OCI-LY3 (cell line): ENCODE measurements around the gene PKHD1.

Experiments
- H2AFZ ChIP-seq: fragments of 200-600, 300-600 bp; shearing (Covaris generic); 2 replicates; pipeline ENCODE4 v1.6.0; 2014; ENCODE audit warnings: antibody characterized with exemption, low read depth, low read length
- H3K27ac ChIP-seq: fragments of 200-600, 300-600 bp; sonication (generic); 2 replicates; pipeline ENCODE4 v1.5.1; 2014; ENCODE audit warnings: mild to moderate bottlenecking, low read length, moderate library complexity, mixed read lengths
- H3K27me3 ChIP-seq: fragments of 200-600, 300-600 bp; sonication (generic); 2 replicates; pipeline ENCODE4 v1.6.1; 2014; ENCODE audit warnings: low read depth, low read length, mixed read lengths
- H3K36me3 ChIP-seq: fragments of 200-600, 300-600 bp; sonication (generic); replicated peaks from 2 replicates; pipeline ENCODE3; 2014; ENCODE audit warnings: low read depth, low read length, mixed read lengths
- H3K4me1 ChIP-seq: fragments of 300-600, 200-600 bp; sonication (generic); 2 replicates; pipeline ENCODE4 v1.6.1; 2014; ENCODE audit warnings: low read length, mixed read lengths
- H3K4me2 ChIP-seq: fragments of 200-600, 300-600 bp; sonication (generic); 2 replicates; pipeline ENCODE4 v1.6.1; 2014; ENCODE audit warnings: low read length, mixed read lengths
- H3K4me3 ChIP-seq: fragments of 300-600, 200-600 bp; sonication (generic); 2 replicates; pipeline ENCODE4 v1.5.1; 2014; ENCODE audit warnings: antibody characterized with exemption, mild to moderate bottlenecking, low read length, moderate library complexity
- H3K79me2 ChIP-seq: fragments of 300-600, 200-600 bp; shearing (Covaris generic); 2 replicates; pipeline ENCODE4 v1.6.1; 2014; ENCODE audit warnings: mild to moderate bottlenecking, low read length, mixed read lengths
- H3K9ac ChIP-seq: fragments of 300-600, 200-600 bp; shearing (Covaris generic); 2 replicates; pipeline ENCODE4 v1.6.0; 2014; ENCODE audit warnings: mild to moderate bottlenecking, low read length, moderate library complexity
- H3K9me3 ChIP-seq: fragments of 200-600, 300-600 bp; shearing (Covaris generic); 2 replicates; pipeline ENCODE4 v1.6.1; 2014; ENCODE audit warnings: low read length, mixed read lengths; ENCODE audit not compliant: insufficient read depth
- H4K20me1 ChIP-seq: fragments of 200-600, 300-600 bp; sonication (generic); 2 replicates; pipeline ENCODE4 v1.6.1; 2016; ENCODE audit warnings: low read length, mixed read lengths; ENCODE audit not compliant: insufficient read depth
- CTCF ChIP-seq: fragments of 200-600, 300-600 bp; sonication (generic); IDR thresholded peaks from 2 replicates; pipeline ENCODE4 v1.5.1; 2014; ENCODE audit warnings: antibody characterized with exemption, low read length, low read depth
- EZH2phosphoT487 ChIP-seq: fragments of 200-600 bp; shearing (Covaris generic); IDR thresholded peaks from 2 replicates; pipeline ENCODE4 v1.6.1; 2018; ENCODE audit warnings: antibody characterized with exemption, mixed run types, low read depth

PKHD1 gene

GRCh38 chr6:51574040-51574439 lies 513.4 kb downstream of the PKHD1 start:
- no peaks in the 10 kb centered on the region for H3K4me1 ChIP-seq
- no peak overlapping the region for H3K27ac ChIP-seq
- H3K9ac ChIP-seq = no peak overlapping the region
- TF ChIP-seq CTCF (no peak), EZH2phosphoT487 (no peak)
- H3K4me3 ChIP-seq = no peak overlapping the region
- no peaks in the 10 kb centered on the region for H3K79me2 ChIP-seq
- H3K36me3 ChIP-seq = no peaks in the 10 kb centered on the region
- H3K4me2 ChIP-seq = no peak overlapping the region
- H2AFZ ChIP-seq = no peak overlapping the region
- H4K20me1 ChIP-seq = no peaks in the 10 kb centered on the region
- no peaks in the 10 kb centered on the region for H3K27me3 ChIP-seq
- no peaks in the 10 kb centered on the region for H3K9me3 ChIP-seq

- H2AFZ ChIP-seq = no peak overlapping the region
- H3K27me3 ChIP-seq = no peaks in the 10 kb centered on the region
- no peaks in the 10 kb centered on the region for H3K79me2 ChIP-seq
- no peak overlapping the region for H3K9ac ChIP-seq
- TF ChIP-seq CTCF (no peak), EZH2phosphoT487 (no peak)
- no peak overlapping the region for H3K27ac ChIP-seq
- H3K4me3 ChIP-seq = no peak overlapping the region
- H4K20me1 ChIP-seq = no peaks in the 10 kb centered on the region
- no peaks in the 10 kb centered on the region for H3K9me3 ChIP-seq
- no peaks in the 10 kb centered on the region for H3K36me3 ChIP-seq
- no peaks in the 10 kb centered on the region for H3K4me1 ChIP-seq
- no peak overlapping the region for H3K4me2 ChIP-seq
Measured at GRCh38 chr6:51571168-51571567, 516.2 kb downstream of the PKHD1 start.

- TF ChIP-seq CTCF (no peak), EZH2phosphoT487 (no peak)
- no peaks in the 10 kb centered on the region for H3K79me2 ChIP-seq
- no peaks in the 10 kb centered on the region for H3K27me3 ChIP-seq
- no peaks in the 10 kb centered on the region for H3K9me3 ChIP-seq
- no peaks in the 10 kb centered on the region for H3K36me3 ChIP-seq
- H3K4me1 ChIP-seq = no peaks in the 10 kb centered on the region
- no peak overlapping the region for H3K4me3 ChIP-seq
- H3K4me2 ChIP-seq = no peak overlapping the region
- no peak overlapping the region for H3K27ac ChIP-seq
- H2AFZ ChIP-seq = no peak overlapping the region
- H3K9ac ChIP-seq = no peak overlapping the region
- no peaks in the 10 kb centered on the region for H4K20me1 ChIP-seq
Measured at GRCh38 chr6:51570168-51570921, 517.1 kb downstream of the PKHD1 start.

GRCh38 chr6:51569594-51569993 lies 517.8 kb downstream of the PKHD1 start:
- H3K27ac ChIP-seq = no peak overlapping the region
- H3K4me3 ChIP-seq = no peak overlapping the region
- no peaks in the 10 kb centered on the region for H4K20me1 ChIP-seq
- H3K9me3 ChIP-seq = no peaks in the 10 kb centered on the region
- TF ChIP-seq EZH2phosphoT487 = no peak
- peak; percentile 29 for TF ChIP-seq CTCF
- no peaks in the 10 kb centered on the region for H3K79me2 ChIP-seq
- no peak overlapping the region for H3K9ac ChIP-seq
- no peak overlapping the region for H3K4me2 ChIP-seq
- no peak overlapping the region for H2AFZ ChIP-seq
- no peaks in the 10 kb centered on the region for H3K36me3 ChIP-seq
- H3K27me3 ChIP-seq = no peaks in the 10 kb centered on the region
- no peaks in the 10 kb centered on the region for H3K4me1 ChIP-seq
